ENCODE measurements around the gene NSF. TPM values are rescaled to one million over a fixed set of nuclear protein-coding genes. Genes with fewer than 3 reads are reported as not detected.
"Not testable (repeated sequence)": the region's sequence is repeated elsewhere in the genome, so short reads cannot be mapped to it uniquely, and the experiment has no call there.

The NSF gene
- total RNA-seq, 1 donor from 2014 or later: 72.0 TPM

DNA sequence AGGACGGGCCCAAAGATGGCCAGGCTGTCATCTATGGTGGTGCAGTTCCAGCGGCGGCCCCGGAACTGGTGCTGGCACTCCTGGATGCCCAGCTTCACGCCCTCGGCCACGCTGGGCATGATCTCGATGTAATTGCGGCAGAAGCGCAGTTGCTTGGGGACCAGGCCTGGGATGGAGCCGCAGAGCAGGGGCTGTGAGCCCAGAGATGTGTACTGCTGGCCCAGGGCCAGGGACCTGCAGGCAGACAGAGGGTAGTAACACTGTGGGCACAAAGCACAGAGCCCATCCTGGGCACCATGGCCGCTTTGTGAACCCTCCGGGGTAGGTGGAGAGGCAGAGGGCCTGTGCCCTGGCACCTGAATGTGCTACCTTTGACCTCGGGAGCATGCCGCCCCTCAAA lies 183.2 kb downstream of the NSF start:
- DNase-seq (ENCODE audit: low read depth): no peak

DNA sequence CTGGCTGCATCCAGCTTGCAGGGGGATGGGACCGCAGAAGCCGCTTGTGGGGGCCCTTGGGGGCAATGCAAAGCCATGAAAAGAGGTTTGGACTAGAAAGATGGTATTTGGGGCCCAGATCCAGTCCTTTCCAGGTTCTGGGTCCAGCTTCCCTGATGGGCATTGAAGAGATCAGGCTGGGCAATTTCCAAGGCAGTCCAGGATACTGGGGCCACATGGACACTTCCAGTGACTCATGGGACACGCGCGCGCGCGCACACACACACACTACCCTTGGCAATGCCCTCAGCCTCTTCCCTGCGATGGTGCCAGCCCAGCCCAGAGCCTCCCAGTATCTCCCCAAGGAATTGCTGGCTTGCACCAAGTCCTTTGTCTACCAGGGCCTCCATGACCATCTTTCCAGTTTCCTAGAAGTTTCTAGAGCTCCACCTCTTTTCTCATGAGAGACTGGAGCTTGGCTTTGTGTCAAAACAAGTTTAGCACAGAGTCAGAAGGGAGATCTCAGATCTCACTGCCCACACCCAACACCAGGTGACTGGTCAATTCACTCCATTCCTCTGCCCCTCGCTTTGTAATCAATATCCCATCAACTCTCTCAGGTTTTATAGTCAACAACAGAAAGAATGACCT lies 183.8 kb downstream of the NSF start:
- no peak for DNase-seq (ENCODE audit: low read depth)

DNA sequence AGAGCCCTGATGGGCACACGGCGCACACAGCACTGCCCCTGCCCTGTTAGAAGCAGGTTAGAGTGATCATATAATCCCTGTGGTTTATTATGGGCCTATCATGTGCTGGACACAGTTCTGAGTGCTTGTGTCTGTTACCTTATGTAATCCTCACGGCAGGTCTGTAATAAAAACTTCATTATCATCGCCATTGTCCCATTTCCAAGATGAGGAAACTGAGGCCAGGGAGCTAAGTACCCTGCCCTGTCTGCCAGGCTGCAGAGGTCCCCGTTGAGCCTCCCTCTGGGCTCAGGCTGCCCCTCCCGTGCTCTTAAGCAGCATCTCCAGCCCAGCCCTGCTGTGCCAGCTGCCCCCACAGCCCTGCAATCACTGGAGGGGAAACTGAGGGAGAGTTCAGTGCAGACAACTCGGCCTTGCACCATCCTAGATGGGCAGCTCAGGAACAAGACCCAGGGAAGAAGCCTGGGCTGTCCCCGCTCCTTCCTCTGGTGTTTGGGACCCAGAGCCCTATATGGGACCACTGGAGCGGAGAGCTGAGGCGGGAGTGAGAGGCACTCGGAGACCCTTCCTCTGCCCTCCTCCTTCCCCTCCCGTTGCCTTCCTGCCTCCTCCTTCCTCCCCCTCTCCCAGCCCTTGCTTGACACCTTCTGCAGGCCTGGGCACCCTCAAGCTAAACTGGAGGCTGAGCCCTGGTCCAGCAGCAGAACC lies 186.0 kb downstream of the NSF start:
- no peak for DNase-seq (ENCODE audit: low read depth)

DNA sequence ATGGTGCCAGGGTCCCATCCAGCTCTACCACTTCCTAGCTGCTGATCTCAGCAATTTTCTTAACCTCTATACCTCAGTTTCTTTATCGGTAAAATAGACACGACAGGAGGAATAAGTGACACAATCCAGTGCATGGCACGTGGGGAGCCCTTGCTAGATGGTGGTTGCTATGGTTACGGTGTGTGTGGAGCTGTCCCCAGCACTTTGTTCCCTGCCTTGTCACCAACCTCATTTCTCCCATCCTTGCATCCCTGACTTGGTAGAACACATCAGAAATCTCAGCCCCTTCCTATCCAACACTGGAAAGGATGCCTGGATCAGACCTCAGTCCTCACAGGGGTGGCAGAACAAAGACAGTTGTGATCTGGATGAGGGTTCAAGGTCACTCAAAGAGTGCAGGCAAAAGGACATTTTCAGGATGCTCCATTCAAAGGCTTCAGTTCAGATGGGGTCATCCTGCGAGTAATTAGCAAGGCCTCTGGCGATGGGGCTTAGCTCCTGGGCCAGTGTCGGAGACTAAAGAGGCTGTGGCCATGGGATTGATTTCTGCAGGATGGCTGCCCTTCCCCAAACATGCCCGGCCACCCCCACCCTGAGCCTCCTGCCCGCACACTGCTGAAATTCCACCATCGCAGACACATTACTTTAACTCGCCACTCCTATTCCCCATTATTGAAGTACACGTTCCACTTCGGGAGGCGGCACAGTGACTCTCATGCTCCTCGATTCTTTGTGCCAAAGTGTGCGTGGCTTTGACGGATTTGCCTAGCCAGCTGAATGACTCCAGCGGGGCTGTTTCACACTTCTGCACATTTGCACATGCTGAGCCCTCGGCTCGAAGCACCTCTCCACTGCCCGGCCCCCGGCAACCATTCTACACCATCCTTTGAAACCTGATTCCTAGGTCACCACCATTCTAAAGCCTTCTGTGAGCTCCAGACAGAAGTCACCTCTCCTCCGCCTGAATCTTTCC lies 187.8 kb downstream of the NSF start:
- no peak for DNase-seq (ENCODE audit: low read depth)

DNA sequence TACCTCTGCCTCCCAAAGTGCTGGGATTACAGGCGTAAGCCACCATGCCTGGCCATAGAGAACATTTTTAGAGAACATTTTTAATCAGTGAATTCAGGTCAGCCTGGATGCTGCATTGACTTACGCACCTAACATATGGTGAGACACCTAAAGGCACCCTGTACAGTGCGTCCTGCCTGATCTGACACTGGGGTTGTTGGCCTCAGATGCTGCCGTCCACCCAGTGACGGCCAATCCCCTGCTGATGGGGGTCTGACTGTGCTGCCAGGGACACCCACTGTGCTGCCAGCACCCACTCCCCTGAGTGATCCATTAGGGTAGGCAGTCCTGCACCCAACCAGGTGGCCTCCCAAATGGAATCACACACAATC lies 189.5 kb downstream of the NSF start:
- DNase-seq (ENCODE audit: low read depth): no peak

DNA sequence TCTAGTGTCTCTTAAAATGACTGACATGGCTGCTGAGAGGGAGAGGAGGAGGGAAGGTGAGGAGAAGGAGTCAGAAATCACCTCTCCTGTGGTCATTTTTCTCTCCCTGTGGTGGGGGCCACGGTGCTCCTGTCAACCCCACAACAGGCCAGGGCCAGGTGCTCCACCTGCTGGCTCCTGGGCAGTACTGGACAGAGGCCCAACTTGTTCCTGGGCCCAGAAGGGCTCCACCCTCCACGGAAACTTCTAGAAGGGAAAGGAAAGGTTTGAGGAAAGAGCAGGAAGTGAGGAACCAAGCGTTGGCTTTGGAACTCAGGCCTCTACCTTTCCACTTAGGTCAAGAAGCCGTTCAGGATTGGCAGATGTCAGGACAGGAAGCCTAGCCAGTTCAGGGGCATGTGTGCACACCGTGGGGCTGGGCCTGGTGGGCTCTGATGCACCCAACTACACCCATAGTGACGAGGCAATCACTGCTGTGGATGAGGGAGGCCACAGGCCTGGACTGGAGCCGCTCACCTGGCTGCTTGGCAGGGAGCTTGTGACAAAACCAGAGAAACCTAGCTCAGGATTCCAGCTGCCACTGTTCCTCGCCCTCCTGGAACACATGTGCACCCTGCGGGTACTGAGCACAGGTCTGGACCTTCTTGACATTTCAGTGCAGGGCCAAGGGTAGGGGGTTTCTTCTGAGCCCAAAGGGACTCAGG lies 191.9 kb downstream of the NSF start:
- DNase-seq (ENCODE audit: low read depth): no peak

DNA sequence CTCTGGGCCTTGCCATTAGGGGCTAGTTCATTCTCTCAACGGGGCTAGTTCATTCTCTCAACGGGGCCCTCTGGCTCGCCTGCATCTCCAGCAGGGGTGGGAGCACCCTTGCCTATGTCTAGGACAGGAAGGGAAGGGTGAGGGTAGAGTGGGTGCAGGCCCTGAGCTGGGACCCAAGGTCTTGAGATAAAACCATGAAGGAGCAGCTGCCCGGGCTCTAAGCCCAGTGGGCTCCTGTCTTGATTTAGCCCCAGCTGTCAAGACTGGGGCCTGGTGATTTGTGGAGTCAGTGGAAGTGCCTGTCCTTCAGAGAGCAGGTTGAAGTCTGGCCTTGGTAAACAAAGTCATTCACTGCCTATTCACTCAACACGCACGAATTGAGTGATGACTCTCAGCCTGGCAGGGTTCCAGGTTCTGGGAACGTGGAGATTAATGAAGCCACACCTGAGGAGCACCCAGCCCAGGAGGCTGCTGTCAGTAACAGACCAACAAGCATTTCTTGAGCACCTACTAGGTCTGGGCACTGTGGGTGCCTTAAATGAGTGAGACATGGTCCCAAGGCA lies 192.6 kb downstream of the NSF start:
- DNase-seq (ENCODE audit: low read depth): peak; percentile 44

DNA sequence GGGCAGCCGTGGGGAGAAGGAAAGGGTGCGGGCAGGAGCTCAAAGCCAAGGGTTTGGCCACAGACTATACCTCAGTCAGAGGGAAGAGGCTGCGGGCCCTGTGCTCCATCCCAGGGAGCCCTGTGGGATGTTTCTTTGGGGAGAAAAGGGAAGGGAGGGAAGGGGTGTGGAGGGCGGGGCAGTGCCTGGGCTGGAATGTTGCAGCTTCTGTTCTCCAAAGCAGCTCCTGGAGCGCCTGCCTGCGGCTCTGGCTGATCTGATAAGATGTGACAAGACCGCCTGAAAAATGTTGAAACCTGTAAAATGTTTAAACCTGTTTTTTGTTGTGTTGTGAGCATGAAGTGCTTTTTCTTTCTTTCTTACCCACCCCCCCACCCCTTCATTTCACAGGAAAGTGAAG lies 195.2 kb downstream of the NSF start:
- no peak for DNase-seq (ENCODE audit: low read depth)

DNA sequence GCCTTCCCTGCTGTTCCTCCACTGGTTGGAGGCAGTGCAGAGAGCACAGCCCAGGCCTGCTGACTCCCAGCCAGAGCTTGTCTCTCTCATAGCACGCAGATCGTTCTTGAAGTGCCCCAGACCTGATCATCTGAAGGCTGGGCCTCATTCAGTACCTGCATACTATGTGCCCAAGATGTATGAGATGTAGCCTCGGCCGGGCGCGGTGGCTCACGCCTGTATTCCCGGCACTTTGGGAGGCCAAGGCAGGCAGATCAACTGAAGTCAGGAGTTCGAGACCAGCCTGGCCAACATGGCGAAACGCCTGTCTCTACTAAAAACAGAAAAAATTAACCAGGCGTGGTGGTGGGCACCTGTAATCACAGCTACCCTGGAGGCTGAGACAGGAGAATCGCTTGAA lies 197.0 kb downstream of the NSF start:
- no peak for DNase-seq (ENCODE audit: low read depth)

DNA sequence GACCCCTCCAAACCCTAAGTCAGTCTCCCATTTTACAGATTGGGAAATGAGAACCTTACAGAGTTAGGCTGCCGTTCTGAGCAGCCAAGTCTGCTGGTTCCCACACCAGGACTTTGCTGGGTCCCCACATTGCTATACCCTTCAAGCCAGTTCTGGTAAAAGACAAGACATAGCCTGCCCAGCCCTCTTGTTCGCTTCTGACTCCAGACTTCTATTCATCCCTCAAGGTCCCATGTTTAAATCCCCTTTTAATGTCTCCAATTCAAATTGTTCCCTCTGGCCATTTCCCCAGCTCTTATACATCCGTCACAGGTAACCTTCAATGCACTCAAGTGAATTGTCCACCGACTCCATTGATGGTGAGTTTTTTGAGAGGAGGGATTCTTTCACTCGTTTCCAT lies 197.8 kb downstream of the NSF start:
- no peak for DNase-seq (ENCODE audit: low read depth)

DNA sequence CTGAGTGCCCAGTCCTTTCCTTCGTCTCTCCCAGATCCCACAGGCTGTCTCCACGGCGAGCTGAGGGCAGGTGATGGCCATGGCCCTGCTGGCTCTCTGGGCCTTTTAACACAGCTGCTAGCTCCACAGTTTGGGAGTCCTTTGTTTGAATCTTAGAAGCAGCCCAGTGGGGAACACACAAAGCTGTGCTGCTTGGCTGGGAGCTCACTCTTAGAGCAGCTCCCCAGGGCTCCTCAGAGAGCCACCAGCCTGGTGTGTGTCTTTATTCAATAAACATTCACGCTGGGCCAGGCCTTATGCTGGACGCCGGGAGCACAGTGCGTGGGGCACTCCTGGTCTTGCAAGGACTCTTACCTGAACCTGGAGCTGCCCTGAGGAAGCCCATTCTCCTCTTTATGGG lies 198.3 kb downstream of the NSF start:
- DNase-seq (ENCODE audit: low read depth): no peak

DNA sequence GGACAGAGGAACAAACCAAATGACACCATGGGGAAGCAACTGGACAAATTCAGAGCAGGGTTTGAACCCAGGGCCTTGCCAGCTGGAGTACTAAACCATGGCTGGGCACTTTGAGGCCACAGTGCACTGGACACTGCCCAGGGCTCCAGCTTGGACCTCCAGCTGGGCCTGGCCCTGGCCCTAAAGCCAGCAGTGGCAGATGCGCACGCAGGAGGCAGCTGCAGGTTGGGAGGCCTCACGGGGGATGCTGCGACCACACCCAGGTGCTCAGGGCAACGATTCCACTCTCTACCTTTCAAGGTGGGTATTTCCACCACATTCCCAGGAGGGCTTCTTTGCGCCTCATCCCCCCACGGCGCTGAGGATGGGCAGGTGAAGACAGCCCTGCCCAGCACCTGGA lies 199.1 kb downstream of the NSF start:
- no peak for DNase-seq (ENCODE audit: low read depth)

DNA sequence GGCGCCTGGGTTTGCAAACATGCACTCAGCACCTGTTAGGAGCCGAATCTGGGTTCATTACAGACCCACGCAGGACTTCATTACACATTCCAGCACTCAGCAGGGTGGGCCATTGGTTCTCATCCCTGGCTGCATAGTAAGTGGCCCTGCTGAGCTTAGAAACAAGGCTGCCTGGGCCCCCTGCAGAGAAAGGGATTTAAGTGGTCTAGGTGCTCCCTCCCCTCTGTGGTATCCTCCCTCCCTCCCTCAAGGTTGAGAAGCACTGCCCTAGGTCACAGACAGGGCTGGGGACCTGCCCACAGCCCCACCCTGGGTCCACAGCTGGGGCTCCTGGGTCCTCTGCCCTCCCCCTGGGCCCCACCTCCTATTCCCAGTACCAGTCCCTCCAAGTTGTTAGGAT lies 199.7 kb downstream of the NSF start:
- DNase-seq (ENCODE audit: low read depth): no peak

DNA sequence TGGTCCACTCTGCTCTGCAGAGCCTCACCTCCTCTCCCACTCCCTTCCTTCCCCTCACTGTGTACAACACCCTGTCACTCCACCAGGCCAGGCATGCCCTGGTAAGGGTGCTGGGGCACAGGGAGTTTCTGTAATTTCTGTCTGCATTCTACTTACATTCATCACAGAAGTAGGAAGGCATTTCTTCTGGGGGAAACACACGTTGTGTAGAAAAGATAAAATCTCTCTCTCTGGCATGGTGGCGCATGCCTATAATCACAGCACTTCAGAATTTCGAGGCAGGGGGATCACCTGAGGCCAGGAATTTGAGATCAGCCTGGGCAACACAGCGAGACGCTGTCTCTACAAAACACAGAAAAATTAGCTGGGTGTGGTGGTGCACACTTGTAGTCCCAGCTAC lies 201.1 kb downstream of the NSF start:
- no peak for DNase-seq (ENCODE audit: low read depth)

DNA sequence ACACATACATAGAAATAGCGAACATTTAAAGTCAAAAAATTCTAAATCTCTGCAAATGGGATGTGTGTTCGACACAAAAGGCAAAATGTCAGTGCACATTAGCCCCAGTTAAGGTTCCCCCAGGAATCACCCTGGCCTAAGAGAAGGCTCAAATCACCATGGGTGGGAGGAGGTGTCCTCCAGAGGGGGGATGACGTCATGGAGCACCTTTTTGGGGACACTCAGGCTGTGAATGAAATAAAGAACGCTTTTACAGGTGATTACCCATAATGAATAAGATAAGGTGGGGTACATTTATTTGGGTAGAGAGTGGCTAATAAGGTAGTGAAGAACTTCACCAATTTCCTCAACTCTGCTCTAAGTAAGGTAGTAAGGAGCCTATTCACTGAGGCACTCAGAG lies 201.6 kb downstream of the NSF start:
- DNase-seq (ENCODE audit: low read depth): no peak

DNA sequence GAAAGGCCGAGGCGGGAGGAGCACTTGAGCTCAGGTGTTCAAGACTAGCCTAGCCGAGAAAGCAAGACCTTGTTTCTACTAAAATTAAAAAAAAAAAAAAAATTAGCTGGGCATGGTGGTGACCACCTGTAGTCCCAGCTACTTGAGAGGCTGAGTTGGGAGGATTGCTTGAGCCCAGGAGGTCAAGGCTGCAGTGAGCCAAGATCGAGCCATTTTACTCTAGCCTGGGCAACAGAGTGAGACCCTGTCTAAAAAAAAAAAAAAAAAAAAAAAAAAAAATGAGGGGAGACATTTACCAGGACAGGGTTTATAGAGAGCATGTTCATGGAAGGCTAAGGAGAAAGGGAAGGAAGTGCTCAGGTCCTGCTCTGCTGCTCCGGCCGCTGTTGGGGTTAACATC lies 202.6 kb downstream of the NSF start:
- not testable (repeated sequence) for DNase-seq (ENCODE audit: low read depth)

DNA sequence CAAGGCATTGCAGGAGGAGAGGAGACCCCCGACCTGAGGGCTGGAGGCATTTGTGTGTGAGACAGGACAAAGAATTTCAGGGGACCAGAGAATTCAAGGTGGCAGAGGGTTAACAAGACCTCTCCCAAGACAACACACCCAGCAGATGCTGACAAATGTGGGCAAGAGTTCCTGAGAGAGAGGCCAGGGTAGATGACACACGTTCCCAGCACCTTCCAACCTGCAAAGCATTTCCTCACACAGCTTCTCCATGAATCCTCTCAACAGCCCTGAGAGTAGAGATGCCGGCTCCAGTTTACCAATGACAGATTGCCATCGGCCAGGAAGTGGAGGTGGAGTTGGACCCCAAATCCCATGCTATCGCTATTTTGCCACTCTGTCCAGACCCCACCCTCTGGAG lies 203.1 kb downstream of the NSF start:
- DNase-seq (ENCODE audit: low read depth): no peak

DNA sequence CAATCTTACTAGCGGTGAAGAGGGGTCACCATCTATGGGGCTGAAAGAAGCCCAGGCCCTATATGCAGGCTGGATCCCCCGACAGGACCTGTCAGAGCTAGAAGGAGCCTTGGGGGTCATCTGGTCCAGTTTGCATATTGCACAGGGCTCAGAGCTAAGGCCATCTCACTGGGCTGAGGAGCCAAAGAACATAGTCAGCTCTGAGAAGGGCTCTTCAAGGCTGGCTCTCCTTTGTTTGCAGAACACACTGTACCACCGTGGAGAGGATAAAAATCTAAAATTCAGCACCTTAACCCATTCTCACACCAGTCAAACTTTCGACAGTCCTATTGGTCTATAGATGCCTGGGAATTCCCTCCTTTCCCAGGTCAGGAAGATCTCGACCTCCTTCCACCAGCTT lies 203.8 kb downstream of the NSF start:
- no peak for DNase-seq (ENCODE audit: low read depth)

DNA sequence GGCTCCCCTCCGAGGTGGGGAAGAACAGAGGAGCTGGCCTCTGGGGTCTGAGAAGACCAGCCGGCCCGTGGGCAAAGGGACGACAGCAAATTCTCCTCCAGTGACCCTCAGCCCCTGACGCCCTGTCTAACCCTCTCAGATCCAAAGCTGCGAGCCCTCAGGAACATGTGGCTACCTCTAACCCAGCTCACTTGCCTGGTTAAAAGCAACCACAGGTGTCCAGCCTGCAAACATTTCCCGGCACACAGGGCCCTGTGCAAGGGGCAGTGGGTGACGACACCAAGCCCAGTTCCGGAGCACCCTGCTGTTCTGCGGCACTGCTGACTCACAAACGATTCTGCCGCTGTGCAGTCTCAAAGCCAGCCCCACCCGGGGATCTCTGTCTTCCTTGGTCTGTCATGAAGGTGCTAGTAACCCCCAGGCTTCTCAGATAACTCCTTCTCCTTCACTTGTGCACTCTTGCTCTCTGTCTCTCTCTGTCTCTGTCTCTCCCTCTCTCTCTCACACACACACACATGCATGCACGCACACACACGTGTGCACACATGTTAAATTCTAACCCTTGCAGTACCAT lies 205.0 kb downstream of the NSF start:
- no peak for DNase-seq (ENCODE audit: low read depth)

DNA sequence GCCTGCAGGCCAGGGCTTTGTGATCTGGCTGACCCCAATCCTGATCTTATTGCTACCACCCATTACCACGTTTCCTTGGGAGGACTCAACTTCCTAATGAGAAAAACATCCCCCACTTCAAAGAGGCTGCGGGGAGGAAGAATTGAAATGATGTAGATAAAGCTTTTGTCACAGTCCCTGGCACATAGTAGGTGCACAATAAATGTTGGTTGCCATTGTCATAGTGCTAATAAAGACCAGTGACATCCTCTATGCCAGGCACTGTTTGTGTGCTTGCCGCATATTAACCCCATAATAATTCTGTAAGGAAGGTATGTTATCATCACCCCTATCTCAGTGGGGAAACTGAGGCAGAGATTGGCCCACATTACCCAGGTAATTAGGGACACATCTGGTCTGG lies 205.6 kb downstream of the NSF start:
- DNase-seq (ENCODE audit: low read depth): no peak

DNA sequence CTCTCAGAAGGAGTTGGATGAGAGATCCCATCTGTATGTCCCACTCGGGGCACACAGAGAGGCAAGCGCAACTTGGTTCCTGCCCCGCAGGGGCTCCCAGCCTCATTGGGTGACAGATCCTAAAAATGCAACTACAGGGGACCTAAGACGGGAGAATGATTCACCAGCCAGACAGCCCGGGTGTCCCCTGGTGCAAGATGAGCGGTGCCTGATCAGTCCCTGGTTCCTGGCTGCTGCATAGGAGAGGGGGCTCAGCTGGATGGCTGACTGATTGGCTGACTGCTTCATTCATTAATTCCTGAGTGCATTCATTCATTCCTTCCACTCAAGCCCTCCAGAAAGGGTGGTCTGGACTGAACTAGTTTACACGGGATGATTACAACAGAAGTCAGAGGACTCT lies 206.1 kb downstream of the NSF start:
- no peak for DNase-seq (ENCODE audit: low read depth)
